Measurements from ENCODE around the gene AP2A1. TPM values are rescaled to one million over a fixed set of nuclear protein-coding genes. Genes with fewer than 3 reads are reported as not detected.

AP2A1 gene
- total RNA-seq, 1 donor from 2014 or later = 146 TPM

DNA sequence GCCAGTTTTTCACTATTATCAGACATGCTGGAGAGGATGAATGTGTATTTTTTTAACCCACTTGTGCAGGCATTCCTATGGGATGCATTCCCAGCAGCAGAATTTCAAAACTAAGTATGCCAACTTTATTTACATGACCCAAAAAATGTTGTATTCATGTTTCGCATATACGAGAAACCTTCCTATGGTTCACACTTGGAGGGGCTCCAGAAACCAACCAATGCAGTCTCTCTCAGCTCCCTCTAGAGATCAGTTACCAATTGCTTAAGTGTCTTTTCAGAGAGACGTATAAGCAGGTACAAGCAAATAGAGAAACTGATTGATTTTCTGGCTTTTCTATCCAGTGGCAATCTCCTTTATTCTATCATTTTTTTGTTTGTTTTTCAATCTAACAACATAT lies 78.6 kb downstream of the AP2A1 start:
- Mint-ChIP-seq H3K4me3 (ENCODE audit: unreplicated experiment) (no peak overlapping the region), H3K27me3 (ENCODE audit: low read depth) (no peaks in the 10 kb centered on the region), H3K36me3 (ENCODE audit: low read depth) (peaks cover 8% of the 10 kb centered on the region), H3K9me3 (ENCODE audit: low read depth) (peaks cover 9% of the 10 kb centered on the region), H3K4me1 (ENCODE audit: low read depth) (peaks cover 31% of the 10 kb centered on the region), H3K27ac (ENCODE audit: unreplicated experiment) (no peak overlapping the region)
- no peak for DNase-seq (ENCODE audit: low spot score)
- TF ChIP-seq, protein P1, sequence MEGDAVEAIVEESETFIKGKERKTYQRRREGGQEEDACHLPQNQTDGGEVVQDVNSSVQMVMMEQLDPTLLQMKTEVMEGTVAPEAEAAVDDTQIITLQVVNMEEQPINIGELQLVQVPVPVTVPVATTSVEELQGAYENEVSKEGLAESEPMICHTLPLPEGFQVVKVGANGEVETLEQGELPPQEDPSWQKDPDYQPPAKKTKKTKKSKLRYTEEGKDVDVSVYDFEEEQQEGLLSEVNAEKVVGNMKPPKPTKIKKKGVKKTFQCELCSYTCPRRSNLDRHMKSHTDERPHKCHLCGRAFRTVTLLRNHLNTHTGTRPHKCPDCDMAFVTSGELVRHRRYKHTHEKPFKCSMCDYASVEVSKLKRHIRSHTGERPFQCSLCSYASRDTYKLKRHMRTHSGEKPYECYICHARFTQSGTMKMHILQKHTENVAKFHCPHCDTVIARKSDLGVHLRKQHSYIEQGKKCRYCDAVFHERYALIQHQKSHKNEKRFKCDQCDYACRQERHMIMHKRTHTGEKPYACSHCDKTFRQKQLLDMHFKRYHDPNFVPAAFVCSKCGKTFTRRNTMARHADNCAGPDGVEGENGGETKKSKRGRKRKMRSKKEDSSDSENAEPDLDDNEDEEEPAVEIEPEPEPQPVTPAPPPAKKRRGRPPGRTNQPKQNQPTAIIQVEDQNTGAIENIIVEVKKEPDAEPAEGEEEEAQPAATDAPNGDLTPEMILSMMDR (IDR thresholded peaks at IDR 0.05) = peak; percentile 57

DNA sequence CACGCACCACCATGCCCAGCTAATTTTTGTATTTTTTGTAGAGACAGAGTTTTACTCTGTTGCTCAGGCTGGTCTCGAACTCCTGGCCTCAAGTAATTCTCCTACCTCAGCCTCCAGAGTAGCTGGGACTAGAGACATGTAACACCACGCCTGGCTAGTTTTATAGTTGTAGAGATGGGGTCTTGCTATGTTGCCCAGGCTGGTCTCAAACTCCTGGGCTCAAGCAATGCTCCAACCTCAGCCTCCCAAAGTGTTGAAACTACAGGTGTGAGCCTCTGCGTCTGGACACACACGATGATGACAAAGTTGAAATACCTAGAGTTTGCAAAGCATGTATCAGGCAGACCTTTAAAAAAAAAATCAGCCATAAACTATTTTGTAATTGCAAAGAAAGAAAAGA lies 79.6 kb downstream of the AP2A1 start:
- H3K9me3 Mint-ChIP-seq (ENCODE audit: low read depth) = peaks cover 9% of the 10 kb centered on the region
- peaks cover 5% of the 10 kb centered on the region for H3K36me3 Mint-ChIP-seq (ENCODE audit: low read depth)
- H3K27me3 Mint-ChIP-seq (ENCODE audit: low read depth) = no peaks in the 10 kb centered on the region
- H3K27ac Mint-ChIP-seq (ENCODE audit: unreplicated experiment) = no peak overlapping the region
- no peak overlapping the region for H3K4me3 Mint-ChIP-seq (ENCODE audit: unreplicated experiment)
- TF ChIP-seq, protein P1 (IDR thresholded peaks at IDR 0.05) = no peak
- DNase-seq (ENCODE audit: low spot score) = no peak
- peaks cover 31% of the 10 kb centered on the region for H3K4me1 Mint-ChIP-seq (ENCODE audit: low read depth)

DNA sequence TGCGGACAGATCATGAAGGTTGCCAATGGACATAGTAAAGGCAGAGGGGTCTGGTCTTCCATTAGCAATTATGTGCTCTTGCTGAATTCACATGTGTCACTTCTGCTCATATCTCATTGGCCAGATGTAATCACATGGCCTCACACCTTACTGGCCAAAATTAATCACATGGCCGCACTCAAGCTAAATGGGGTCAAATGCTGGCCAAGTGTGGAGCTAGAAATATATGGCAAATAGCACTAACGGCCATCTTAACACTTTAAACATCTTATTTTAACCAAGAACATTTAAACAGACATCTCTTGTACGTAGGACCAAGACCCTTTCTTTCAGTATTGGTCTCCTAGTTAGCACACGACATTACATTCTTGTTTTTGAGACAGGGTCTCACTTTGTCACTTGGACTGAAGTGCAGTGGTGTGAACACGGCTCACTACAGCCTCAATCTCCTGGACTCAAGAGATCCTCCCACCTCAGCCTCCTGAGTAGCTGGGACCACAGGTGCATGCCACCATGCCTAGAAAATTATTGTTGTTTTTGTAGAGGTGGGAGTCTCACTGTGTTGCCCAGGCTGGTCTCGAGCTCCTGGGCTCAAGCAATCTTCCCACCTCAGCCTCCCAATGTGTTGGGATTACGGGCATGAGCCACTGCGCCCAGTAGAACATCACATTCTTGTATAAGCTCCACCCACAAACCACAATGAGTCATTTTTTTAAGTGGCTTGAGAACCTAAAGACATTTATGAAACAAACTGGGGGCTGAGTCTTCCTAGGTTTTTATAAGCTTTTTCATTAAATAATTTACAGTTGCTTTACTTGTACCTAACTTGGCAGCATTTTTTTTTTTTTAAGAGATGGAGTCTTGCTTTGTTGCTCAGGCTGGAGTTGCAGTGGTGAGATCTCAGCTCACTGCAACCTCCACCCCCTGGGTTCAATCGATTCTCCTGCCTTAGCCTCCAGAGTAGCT lies 81.2 kb downstream of the AP2A1 start:
- no peak overlapping the region for H3K4me3 Mint-ChIP-seq (ENCODE audit: unreplicated experiment)
- TF ChIP-seq, protein P1 (IDR thresholded peaks at IDR 0.05) = no peak
- peaks cover 9% of the 10 kb centered on the region for H3K9me3 Mint-ChIP-seq (ENCODE audit: low read depth)
- peaks cover 5% of the 10 kb centered on the region for H3K36me3 Mint-ChIP-seq (ENCODE audit: low read depth)
- H3K27me3 Mint-ChIP-seq (ENCODE audit: low read depth) = no peaks in the 10 kb centered on the region
- H3K4me1 Mint-ChIP-seq (ENCODE audit: low read depth) = peaks cover 43% of the 10 kb centered on the region
- DNase-seq (ENCODE audit: low spot score) = no peak
- H3K27ac Mint-ChIP-seq (ENCODE audit: unreplicated experiment) = peak overlapping the region; percentile 87

DNA sequence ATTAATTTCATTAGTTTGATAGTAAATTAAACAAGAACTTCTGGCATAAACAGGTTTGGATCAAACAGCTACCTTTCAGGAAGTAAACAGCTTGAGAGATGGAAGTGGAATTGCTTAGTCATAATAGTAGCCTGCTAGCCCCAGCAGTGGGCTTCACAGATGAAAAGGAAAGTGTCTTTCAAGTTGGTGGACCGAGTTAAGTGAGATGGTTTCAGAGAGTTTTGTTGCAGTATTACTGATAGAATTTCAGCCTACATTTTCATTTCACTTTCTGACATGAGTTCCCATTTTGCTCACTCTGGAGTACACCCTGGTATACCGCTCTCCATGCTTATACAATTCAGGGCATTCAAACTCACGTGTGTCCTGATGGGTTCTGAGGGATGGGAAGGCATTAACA lies 82.1 kb downstream of the AP2A1 start:
- DNase-seq (ENCODE audit: low spot score) = no peak
- Mint-ChIP-seq H3K27me3 (ENCODE audit: low read depth) (no peaks in the 10 kb centered on the region), H3K4me1 (ENCODE audit: low read depth) (peaks cover 52% of the 10 kb centered on the region), H3K9me3 (ENCODE audit: low read depth) (peaks cover 9% of the 10 kb centered on the region), H3K27ac (ENCODE audit: unreplicated experiment) (peak overlapping the region; percentile 87), H3K36me3 (ENCODE audit: low read depth) (peaks cover 5% of the 10 kb centered on the region), H3K4me3 (ENCODE audit: unreplicated experiment) (peak overlapping the region; percentile 41)
- TF ChIP-seq, protein P1 (IDR thresholded peaks at IDR 0.05) = no peak

DNA sequence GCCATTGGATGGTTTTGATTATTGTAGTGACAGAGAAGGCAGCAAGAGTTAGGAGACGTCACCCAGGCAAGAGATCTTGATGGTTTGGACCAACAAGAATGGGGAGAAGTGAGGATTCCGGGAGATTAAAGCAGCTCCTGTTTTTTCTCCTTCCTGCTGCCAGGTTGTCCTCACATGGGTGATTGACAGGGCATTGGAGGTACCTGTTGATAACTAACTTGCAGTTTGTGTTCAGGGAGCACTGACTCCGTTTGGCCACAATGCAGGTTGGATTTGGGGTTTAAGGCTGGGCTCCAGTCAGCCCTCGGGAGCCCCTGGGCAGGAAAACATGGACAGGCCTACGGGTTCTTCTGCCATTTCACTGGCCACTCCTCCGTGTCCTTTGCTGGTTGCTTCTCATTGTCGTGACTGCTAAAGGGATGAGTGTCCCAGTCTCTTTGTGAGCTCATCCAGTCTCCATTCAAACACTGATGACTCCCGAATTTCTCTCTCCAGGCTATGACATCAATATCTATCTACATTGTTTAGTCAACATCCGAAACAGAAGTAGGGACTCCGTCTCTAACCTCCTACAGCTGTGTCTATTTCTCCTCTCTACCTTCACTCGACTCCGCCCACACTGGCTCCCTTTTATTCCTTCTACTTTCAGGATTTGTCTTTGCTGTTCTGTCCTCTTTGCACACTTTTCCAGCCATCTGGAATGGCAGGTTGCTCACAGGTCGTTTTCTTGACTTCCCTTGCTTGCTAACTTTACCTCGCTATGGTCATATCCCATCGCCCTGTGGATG lies 82.8 kb downstream of the AP2A1 start:
- Mint-ChIP-seq H3K27ac (ENCODE audit: unreplicated experiment) (peak overlapping the region; percentile 98), H3K27me3 (ENCODE audit: low read depth) (no peaks in the 10 kb centered on the region), H3K9me3 (ENCODE audit: low read depth) (peaks cover 9% of the 10 kb centered on the region), H3K4me1 (ENCODE audit: low read depth) (peaks cover 53% of the 10 kb centered on the region), H3K4me3 (ENCODE audit: unreplicated experiment) (peak overlapping the region; percentile 81), H3K36me3 (ENCODE audit: low read depth) (peaks cover 5% of the 10 kb centered on the region)
- TF ChIP-seq, protein P1 (IDR thresholded peaks at IDR 0.05) = no peak
- no peak for DNase-seq (ENCODE audit: low spot score)

All from chondrocyte (in vitro differentiated cells).